Choroid plexus epithelial cell (primary cell): ENCODE results near the gene DRAM1.

Source experiments
- DNase-seq: peaks from one replicate; pipeline ENCODE4 v3.0.0-alpha.2; 2010; ENCODE audit warnings: low read depth
- H3K4me3 ChIP-seq: 2 replicates; pipeline ENCODE4 v1.5.1; 2011; ENCODE audit warnings: low read depth, mild to moderate bottlenecking, control low read depth, low read length, moderate library complexity
- TF ChIP-seq, protein P1 (sequence below): conservative IDR thresholded peaks from 2 replicates; pipeline ENCODE4 v1.5.1; 2011; ENCODE audit warnings: low read depth, mild to moderate bottlenecking, control low read depth, inconsistent platforms, low read length, moderate library complexity

Gene DRAM1

DNA sequence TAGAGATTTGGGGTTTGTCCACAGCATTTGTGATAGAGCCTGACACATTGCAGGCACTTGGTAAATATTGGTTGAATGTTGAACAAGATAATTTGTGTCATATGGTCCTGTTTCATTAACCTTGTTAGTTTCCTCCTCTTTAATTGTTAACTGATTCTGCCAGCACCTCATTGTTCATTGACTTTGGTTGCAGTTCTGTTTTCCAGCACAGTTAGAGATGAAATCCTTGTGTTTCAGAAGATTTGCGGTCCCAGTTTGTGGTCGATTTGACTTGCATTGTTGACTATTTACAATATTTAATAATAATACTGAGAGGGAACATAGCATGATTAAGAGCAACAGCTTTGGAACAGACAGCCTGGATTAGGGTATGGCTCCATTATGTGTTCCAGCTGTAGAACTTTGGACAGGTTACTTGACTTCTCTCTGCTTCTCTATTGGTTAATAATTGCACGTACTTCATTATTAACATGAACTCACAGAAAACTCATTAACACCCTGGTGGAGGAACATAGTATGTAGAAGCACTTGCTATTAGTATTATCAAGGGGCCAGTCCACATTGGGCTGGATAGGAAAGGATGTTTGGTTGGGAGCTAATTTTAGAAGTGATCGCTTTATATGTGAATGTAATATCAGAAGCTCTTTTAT is 8.7 kb downstream of the DRAM1 start:
- H3K4me3 ChIP-seq, result no peak overlapping the region
- no peak for DNase-seq
- TF ChIP-seq, protein P1, sequence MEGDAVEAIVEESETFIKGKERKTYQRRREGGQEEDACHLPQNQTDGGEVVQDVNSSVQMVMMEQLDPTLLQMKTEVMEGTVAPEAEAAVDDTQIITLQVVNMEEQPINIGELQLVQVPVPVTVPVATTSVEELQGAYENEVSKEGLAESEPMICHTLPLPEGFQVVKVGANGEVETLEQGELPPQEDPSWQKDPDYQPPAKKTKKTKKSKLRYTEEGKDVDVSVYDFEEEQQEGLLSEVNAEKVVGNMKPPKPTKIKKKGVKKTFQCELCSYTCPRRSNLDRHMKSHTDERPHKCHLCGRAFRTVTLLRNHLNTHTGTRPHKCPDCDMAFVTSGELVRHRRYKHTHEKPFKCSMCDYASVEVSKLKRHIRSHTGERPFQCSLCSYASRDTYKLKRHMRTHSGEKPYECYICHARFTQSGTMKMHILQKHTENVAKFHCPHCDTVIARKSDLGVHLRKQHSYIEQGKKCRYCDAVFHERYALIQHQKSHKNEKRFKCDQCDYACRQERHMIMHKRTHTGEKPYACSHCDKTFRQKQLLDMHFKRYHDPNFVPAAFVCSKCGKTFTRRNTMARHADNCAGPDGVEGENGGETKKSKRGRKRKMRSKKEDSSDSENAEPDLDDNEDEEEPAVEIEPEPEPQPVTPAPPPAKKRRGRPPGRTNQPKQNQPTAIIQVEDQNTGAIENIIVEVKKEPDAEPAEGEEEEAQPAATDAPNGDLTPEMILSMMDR, result no peak

DNA sequence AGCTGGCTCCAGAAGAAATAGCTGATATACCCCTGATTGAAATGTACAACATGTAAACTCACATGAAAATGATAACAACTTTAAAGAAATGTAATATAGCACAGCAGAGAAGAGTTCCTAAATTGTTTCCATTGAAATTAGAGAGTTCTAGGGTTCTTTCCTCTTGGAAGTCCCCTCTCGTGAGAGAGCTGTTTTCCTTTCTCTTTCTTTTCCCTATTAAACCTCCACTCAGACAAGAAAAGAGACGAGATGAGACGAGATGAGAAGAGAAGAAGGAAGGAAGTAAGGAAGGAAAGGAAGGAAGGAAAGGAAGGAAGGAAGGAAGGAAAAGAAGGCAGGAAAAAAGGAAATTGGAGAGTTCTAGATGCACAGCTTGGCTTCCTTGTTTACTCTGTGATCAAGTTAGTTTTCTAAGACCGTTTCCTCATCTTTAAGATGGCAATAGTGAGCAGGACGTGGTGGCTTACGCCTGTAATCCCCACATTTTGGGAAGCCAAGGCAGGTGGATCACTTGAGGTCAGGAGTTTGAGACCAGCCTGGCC is 11.9 kb downstream of the DRAM1 start:
- TF ChIP-seq, protein P1, result no peak
- no peak for DNase-seq
- H3K4me3 ChIP-seq, result no peak overlapping the region

DNA sequence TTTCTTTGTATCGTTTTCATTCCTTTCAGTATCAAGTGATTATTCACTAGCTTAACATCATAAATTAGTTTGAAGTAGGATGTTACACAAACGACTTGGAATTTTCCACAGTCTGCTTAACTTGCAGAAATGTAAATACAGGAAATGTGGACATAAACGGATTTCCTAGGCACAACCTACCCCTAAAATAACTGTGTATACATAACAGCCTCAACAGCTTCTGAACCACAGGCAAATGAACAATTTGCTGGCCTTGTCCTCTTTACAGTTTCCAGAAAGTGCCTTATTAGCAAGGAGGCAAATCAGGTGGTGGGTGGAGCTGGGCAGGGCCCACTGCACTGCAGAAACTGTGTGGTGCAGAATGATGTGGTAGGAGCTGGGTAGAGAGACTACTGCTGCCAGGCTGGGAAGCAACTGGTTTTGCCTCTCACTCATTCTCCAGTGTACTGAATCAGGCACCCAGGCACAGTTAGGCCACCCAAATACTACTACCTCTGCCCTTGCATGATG is 14.1 kb downstream of the DRAM1 start:
- DNase-seq, result peak; percentile 79

DNA sequence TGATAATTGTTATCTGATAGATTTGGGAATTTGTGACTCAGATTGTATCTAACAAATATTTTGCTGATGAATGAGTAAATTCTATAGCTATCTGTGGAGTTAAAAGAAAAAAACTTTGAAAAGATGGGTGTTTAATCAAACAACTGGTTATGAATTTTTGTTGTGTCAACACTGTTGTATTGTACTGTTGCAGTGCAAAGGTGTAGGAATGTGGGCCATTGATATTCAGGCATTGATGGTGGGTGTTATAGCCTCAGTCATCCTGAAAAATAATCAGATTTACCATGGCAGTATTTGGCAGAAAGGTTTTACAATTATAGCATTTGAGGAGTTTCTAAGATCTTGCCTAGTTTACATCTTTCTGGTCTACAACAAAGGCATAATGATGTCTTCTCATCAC is 15.4 kb downstream of the DRAM1 start:
- no peak for DNase-seq
- no peak overlapping the region for H3K4me3 ChIP-seq
- TF ChIP-seq, protein P1, result no peak

More for the DNA sequence above, 14.1 kb downstream of the DRAM1 start:
- TF ChIP-seq, protein P1, result no peak
- no peak overlapping the region for H3K4me3 ChIP-seq

DNA sequence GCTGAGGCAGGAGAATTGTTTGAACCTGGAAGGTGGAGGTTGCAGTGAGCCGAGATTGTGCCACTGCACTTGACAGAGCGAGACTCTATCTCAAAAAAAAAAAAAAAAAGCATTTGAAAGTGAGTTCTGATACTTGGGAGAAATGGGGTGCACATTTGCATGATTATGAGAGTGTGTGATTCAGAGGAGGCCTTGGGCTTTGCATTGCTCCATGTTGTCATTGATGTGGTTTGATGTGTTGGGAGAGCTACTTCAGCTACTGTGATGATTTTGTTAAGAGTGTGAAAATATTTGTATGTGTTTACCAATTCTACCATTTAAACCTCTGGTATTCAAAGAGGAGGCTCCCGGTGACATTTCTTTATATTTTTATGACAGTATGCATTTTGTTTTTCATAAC is 24.4 kb downstream of the DRAM1 start:
- no peak overlapping the region for H3K4me3 ChIP-seq
- DNase-seq, result no peak
- TF ChIP-seq, protein P1, result no peak

DNA sequence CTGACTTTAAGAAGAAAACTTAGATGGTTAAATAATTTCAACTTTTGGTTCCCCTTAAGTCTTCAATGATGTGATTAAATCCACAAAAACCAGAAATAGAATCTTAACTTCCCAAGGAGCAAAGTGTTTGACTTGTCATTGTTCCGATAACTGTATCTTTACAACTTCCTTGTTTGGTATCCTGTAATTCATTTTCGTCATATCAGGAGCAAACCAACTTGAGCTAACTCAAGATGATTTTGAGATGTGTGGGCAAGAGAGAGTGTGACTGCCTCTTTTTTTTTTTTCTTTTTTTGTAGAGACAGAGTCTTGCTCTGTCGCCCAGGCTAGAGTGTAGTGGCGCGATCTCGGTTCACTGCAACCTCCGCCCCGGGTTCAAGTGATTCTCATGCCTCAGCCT is 25.3 kb downstream of the DRAM1 start:
- TF ChIP-seq, protein P1, result no peak
- DNase-seq, result no peak
- no peak overlapping the region for H3K4me3 ChIP-seq

DNA sequence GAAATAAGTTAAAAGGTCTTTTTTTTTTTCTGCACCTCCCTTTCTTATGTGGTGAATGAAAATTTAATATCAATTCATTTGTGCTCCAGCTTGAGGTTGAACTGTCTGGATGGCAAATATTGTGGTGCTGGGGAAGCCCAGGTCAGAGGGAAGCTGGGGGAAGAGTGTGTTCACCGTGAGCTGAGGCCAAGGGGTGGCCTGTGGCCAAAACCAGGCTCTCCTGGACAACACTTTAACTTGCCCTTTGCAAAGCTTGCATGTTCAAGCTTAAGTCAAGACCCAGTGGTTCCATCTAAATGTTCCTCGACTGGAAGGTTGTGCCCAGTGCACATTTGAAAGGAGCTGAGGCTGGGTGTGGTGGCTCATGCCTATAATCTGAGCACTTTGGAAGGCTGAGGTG is 28.8 kb downstream of the DRAM1 start:
- H3K4me3 ChIP-seq, result no peak overlapping the region

More for the DNA sequence above, 28.8 kb downstream of the DRAM1 start:
- no peak for DNase-seq
- TF ChIP-seq, protein P1, result no peak
